Neural crest cell (in vitro differentiated cells): Measurements from ENCODE around the gene CDCA4. TPM values are rescaled to one million over a fixed set of nuclear protein-coding genes. Genes with fewer than 3 reads are reported as not detected.

Source experiments
- DNase-seq: peaks from one replicate; pipeline ENCODE4 v3.0.0; 2021; ENCODE audit warnings: low read depth, mixed read lengths, low spot score
- H3K27ac Mint-ChIP-seq: one replicate; pipeline ENCODE4 v1.8.0; 2021; ENCODE audit warnings: mild to moderate bottlenecking, mixed read lengths; ENCODE audit not compliant: unreplicated experiment
- H3K27me3 Mint-ChIP-seq: 2 replicates; pipeline ENCODE4 v1.8.0; 2021; ENCODE audit warnings: low read depth, mild to moderate bottlenecking, mixed read lengths
- H3K36me3 Mint-ChIP-seq: 2 replicates; pipeline ENCODE4 v1.8.0; 2021; ENCODE audit warnings: low read depth, mild to moderate bottlenecking, mixed read lengths
- H3K4me1 Mint-ChIP-seq: 2 replicates; pipeline ENCODE4 v1.8.0; 2021; ENCODE audit warnings: mixed read lengths
- H3K4me3 Mint-ChIP-seq: one replicate; pipeline ENCODE4 v1.8.0; 2021; ENCODE audit warnings: mild to moderate bottlenecking, mixed read lengths
- H3K9me3 Mint-ChIP-seq: 2 replicates; pipeline ENCODE4 v1.8.0; 2021; ENCODE audit warnings: mixed read lengths
- CTCF ChIP-seq: fragments of 200-600 bp; sonication (generic); conservative IDR thresholded peaks from 2 replicates; pipeline ENCODE4 v1.5.0; 2021; ENCODE audit warnings: antibody characterized with exemption, mild to moderate bottlenecking
- total RNA-seq: library from RNA; stranded (reverse); gene quantifications from 2 replicates; pipeline ENCODE4 v1.2.1, GENCODE V29; 2021

Gene CDCA4
- total RNA-seq, 1 donor from 2014 or later: 58.2 TPM

- no peak overlapping the region for H3K27ac Mint-ChIP-seq
- H3K4me1 Mint-ChIP-seq: peaks cover 4% of the 10 kb centered on the region
- TF ChIP-seq CTCF: no peak
- peaks cover 4% of the 10 kb centered on the region for H3K27me3 Mint-ChIP-seq
- H3K4me3 Mint-ChIP-seq: no peak overlapping the region
- no peaks in the 10 kb centered on the region for H3K9me3 Mint-ChIP-seq
- DNase-seq: no peak
- H3K36me3 Mint-ChIP-seq: no peaks in the 10 kb centered on the region
Observed at GRCh38 chr14:105049753-105050550, 29.1 kb upstream of the CDCA4 start.

DNA sequence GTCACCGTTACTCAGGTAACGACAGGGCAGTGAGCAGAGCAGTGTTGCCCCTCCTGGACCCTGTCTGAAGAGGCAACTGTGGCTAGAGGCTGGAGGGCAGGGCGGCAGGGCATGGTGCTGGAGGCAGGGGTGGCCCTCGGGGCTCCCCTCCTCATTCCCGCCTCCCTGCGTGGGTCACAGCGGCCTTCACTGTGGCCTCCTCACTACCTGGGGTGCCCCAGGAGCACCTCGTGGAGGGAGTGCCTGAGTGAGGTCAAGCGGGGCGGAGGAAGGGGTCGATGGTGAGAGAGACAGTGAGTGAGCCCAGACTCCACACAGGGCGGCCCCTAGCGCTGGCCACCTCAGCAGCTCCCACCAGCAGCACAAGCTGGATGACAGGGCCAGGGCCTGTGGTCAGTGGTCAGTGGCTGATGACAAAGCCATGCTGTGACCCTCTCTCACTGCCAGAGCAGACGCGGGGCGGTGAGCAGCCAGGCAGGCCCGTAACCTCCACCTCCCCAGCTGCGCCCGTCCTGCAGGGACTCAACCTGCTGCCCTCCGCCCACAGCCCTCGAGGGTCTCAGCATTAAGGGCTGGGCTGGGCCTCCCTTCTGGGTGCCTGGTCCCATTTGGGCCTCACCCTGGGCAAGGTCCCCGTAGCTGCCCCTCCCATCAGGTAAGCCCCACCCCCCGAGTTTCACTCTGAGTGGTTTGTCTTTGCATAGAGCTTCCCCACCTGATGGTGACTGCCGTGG, 26.6 kb upstream of the CDCA4 start:
- Mint-ChIP-seq H3K27me3 (peaks cover 12% of the 10 kb centered on the region), H3K9me3 (no peaks in the 10 kb centered on the region)

DNA sequence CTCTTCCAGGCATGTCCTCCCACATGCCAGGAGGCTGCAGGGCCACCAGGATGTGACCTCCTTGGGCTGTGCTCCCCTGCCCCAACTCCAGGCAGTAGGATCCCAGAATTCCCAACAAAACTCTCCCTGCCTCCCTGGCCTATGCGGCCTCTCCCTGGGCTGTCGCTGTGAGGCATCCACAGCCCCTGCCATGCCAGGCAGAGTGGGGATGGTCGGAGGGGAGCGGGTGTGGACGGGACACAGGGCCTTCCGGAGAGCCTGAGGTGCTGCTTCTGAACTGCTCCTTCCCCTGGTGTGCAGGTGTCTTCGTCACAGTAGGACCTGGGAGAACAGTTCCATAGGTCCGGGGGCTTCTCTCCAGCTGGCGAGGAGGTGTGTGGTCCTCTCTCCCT, 26.0 kb upstream of the CDCA4 start:
- DNase-seq: no peak
- no peaks in the 10 kb centered on the region for H3K36me3 Mint-ChIP-seq
- no peak for TF ChIP-seq CTCF
- H3K4me3 Mint-ChIP-seq: no peak overlapping the region
- peaks cover 4% of the 10 kb centered on the region for H3K4me1 Mint-ChIP-seq
- H3K27ac Mint-ChIP-seq: no peak overlapping the region
- H3K9me3 Mint-ChIP-seq: no peaks in the 10 kb centered on the region
- peaks cover 12% of the 10 kb centered on the region for H3K27me3 Mint-ChIP-seq

More for the DNA sequence above, 26.6 kb upstream of the CDCA4 start:
- no peak overlapping the region for H3K27ac Mint-ChIP-seq
- no peak for DNase-seq
- peaks cover 4% of the 10 kb centered on the region for H3K4me1 Mint-ChIP-seq
- H3K36me3 Mint-ChIP-seq: no peaks in the 10 kb centered on the region
- H3K4me3 Mint-ChIP-seq: no peak overlapping the region
- TF ChIP-seq CTCF: no peak

DNA sequence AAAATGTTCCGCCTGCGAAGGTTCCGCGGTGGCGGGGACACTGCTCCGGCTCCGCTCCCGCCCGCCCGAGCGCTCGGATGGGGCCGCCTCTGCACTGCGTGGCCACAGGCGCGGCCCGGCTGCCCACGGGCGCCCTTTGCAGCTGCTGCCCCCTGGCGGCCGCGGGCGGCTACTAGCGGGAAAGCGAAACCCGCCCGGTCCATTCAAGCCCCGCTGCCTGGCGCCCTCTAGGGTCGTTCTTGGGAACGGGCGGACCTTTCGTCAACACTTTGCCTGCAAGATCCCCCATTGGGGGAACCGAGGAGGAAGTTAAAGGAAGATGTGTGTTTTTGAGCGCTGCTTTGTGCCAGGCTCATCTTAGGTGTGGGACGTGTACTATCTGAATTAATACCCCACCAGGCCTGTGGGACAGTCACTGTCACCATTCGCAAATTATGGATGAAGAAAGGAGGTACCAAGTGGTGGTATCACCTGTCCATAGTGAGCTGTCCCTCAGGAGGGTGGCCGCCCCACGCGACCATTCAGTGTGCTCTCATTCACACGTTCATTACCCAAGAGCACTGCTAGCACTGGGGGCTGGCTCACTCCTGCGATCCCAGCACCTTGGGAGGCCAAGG, 24.9 kb upstream of the CDCA4 start:
- DNase-seq: peak; percentile 98
- Mint-ChIP-seq H3K27ac (no peak overlapping the region), H3K4me1 (peaks cover 4% of the 10 kb centered on the region), H3K36me3 (no peaks in the 10 kb centered on the region), H3K27me3 (peaks cover 12% of the 10 kb centered on the region), H3K4me3 (no peak overlapping the region), H3K9me3 (no peaks in the 10 kb centered on the region)
- TF ChIP-seq CTCF: peak; percentile 100

- H3K9me3 Mint-ChIP-seq: no peaks in the 10 kb centered on the region
- TF ChIP-seq CTCF: no peak
- H3K4me1 Mint-ChIP-seq: peaks cover 7% of the 10 kb centered on the region
- no peak for DNase-seq
- H3K27ac Mint-ChIP-seq: no peak overlapping the region
- no peak overlapping the region for H3K4me3 Mint-ChIP-seq
- no peaks in the 10 kb centered on the region for H3K36me3 Mint-ChIP-seq
- H3K27me3 Mint-ChIP-seq: peaks cover 12% of the 10 kb centered on the region
Observed at GRCh38 chr14:105043641-105044040, 22.8 kb upstream of the CDCA4 start.
